Measurements from ENCODE around the gene SALL3. TPM values are rescaled to one million over a fixed set of nuclear protein-coding genes. Genes with fewer than 3 reads are reported as not detected.

Gene SALL3
- total RNA-seq, 1 donor from 2014 or later: not detected

DNA sequence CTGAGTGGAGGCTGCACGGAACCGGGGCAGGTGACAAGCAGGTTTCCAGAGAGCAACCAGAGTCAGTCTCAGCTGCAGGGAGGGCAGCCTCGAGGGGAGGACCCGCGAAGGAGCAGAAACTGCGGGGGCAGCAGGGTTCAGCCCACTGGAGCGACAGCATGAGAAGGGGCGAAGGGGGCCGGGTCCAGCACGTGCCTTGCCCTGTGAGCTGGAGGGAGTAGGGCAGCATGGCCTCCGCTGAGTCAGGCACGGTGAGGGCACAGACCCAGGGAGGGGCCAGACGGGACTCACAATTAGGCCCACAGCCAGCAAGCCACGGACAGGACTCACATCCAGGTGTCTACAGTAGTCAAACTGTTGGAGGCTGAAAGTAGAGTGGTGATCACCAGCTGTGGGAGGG is 66.9 kb downstream of the SALL3 start:
- no peak for DNase-seq
- intact Hi-C loops (cut with micrococcal nuclease): no loop called here
- no peak for ATAC-seq

DNA sequence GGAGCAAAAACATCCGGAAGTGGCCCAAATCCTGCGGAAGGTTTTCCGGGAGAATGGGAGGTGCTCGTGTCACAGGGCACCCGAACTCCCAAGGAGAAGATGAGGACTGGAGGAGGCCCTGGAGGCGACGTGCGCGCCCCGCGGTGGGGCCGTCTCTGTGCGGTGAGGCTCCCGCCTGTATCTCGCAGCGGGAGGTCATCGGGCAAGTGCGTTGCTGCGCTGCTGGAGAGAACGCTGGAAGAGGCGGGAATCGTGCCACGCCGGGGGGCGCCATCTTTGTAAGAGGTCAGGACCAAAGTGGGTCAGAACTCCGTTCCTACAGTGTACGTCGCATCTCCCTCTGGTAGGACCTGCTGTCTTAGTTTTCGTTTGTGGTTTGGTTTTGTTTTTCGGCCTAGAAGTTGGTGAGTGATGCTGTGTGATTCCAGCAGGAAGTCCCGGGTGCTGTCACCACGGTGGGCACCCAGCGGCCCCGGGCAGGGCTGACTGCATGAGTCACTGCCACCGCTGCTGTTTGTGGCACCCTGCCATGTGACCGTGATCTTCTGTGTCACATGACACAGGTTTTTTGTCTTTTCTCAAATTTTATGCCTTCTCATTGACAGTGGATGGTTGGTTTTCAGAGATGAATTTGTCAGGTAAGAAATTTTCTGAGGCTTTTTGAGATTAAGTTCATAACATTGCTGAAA is 68.1 kb downstream of the SALL3 start:
- intact Hi-C loops (cut with micrococcal nuclease): no loop called here
- no peak for DNase-seq
- no peak for ATAC-seq

DNA sequence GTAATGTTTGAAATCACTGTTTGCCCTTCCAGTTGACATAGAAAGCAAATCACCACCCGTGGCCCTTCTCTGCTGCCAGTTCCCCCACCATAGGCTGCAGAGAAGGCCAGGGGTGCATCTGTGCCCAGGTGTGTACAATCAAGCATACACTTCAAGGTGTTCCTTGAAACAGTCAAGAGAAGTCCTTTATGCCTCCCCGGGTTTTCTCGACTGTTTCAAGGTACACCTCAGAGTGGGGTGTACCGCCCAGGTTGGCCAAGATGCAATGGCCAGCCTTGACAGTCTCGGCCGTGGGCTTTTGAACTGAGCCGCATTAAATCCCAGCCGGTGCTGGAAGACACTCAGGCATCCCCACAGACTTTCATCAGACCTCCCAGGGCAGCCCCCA is 68.6 kb downstream of the SALL3 start:
- DNase-seq: no peak
- intact Hi-C loops (cut with micrococcal nuclease): no loop called here
- ATAC-seq: no peak

DNA sequence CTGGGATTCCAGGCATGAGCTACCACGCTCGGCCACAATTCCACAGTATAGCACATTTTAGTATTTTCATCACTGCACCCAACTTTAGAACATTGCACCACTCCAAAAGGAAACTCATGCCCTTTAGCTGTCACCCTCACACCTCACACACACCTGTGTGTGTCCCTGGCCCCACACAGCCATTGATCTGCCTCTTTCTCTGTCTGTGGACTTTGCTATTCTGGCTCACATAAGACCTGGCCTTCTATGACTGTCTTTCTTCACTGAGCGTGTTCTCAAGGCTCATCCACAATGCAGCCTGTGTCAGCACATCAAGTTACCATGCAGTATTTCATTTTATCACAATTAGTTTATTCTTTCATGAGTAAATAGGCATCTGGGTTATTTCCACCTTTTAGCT is 69.9 kb downstream of the SALL3 start:
- intact Hi-C loops (cut with micrococcal nuclease): no loop called here
- DNase-seq (no peak), ATAC-seq (no peak)

Other genes with a start within 250 kb of the SALL3 start
- gene ATP9B, start 89.6 kb downstream of the SALL3 start, total RNA-seq: 14.0 TPM

All from left ventricle myocardium superior (tissue), 1 donor.